Pancreas (tissue), 10 donors: ENCODE measurements around the gene TCAF2. TPM values are rescaled to one million over a fixed set of nuclear protein-coding genes. Genes with fewer than 3 reads are reported as not detected.
"Not testable (repeated sequence)": the region's sequence is repeated elsewhere in the genome, so short reads cannot be mapped to it uniquely, and the experiment has no call there.

Source experiments
- ATAC-seq, 4 donors: fragments of 200-7000 bp; cut with Tn5 transposase; one replicate each; pipeline versions ENCODE4 v1.8.0 to v1.9.1; 2020; ENCODE audit warnings: mild to moderate bottlenecking in 4 of 4, moderate library complexity in 4 of 4
- DNase-seq, 6 donors: peaks; one replicate each; pipeline ENCODE4 v3.0.0-alpha.2; 2020
- FAIRE-seq: peaks from 2 replicates; lab custom pipeline; 2012; peaks lifted over from hg19 to GRCh38; lab: Jason Lieb, UNC
- H3K27ac ChIP-seq, 4 donors: fragments of 200-600 bp; sonication (generic); 1 replicate in 3 of 4; 2 replicates in 1 of 4; pipeline versions ENCODE4 v1.5.0 to v1.8.0; 2020
- H3K27me3 ChIP-seq, 4 donors: fragments of 200-600 bp; one replicate each; pipeline ENCODE4 v1.8.0; 2021
- H3K36me3 ChIP-seq, 3 donors: fragments of 200-600 bp; sonication (generic) in 1 of 3; one replicate each; pipeline versions ENCODE4 v1.5.0 to v1.8.0; 2020 to 2021
- H3K4me1 ChIP-seq, 3 donors: fragments of 200-600 bp; one replicate each; pipeline ENCODE4 v1.8.0; 2021
- H3K4me3 ChIP-seq, 4 donors: fragments of 200-600 bp; sonication (generic) in 2 of 4; one replicate each; pipeline versions ENCODE4 v1.5.0 to v1.8.0; 2020 to 2021
- H3K9me3 ChIP-seq, 4 donors: fragments of 200-600 bp; one replicate each; pipeline ENCODE4 v1.8.0; 2021
- WGBS, 2 donors: extraction: QIAGEN DNeasy Blood & Tissue Kit; methylation state at CpG; one replicate each; pipeline ENCODE4 v1.1.7; 2013; 5-methylcytosine and 5-hydroxymethylcytosine counted together
- intact Hi-C, 3 donors: fragments of 100-400 bp; cut with DNase I; formaldehyde crosslinking; loops; one replicate each; pipeline versions ENCODE4 v1.11.1 to v1.14.2; 2022
- polyA plus RNA-seq, 2 donors: library from polyadenylated mRNA; stranded (reverse); fragments of 200-250 nt; gene quantifications; one replicate each; pipeline ENCODE4 v1.2.3, GENCODE V29; 2013
- total RNA-seq, 6 donors: library from RNA; stranded (reverse); fragmentation: NEBNext Ultra II Directional in 4 of 6; extraction: Animal tissue kit (Norgen Biotek cat#: 25700) in 4 of 6; gene quantifications; one replicate each; pipeline versions ENCODE4 v1.2.1 to v1.2.4, GENCODE V29; 2021 to 2023
- donor health status: healthy with polysubstance abuse.
- donor health status: DM: no; HTN: no; CAD: no; lungs with moderate emphysema.
- donor health status: DM: no; HTN: no; CAD: no.
- donor health status: control.
- donor health status: control.
- donor health status: Bipolar disorder and iron deficiency.
- donor health status: DM: yes; HTN: yes; CAD: no.
- donor health status: DM: no; HTN: no; CAD: no.
- donor health status: DM: no; HTN: no; CAD: no.
- donor health status: DM: yes; HTN: yes; CAD: no.

Gene TCAF2
- total and polyA plus RNA-seq, 8 donors: 0.67 to 6.3 (median 1.3) TPM

GRCh38 chr7:143649902-143650301 lies 29.1 kb downstream of the TCAF2 start:
- FAIRE-seq, H3K36me3 ChIP-seq, H3K9me3 ChIP-seq, H3K4me3 ChIP-seq, H3K27me3 ChIP-seq, intact Hi-C loops, H3K4me1 ChIP-seq, ATAC-seq, DNase-seq, H3K27ac ChIP-seq: not testable (repeated sequence)
- 75% methylated on average over 2 of the region's 3 CpGs; no CpG with 5 or more reads in 1 of the 2 donors for WGBS, 2 donors

- FAIRE-seq, H3K27ac ChIP-seq, H3K4me1 ChIP-seq, H3K9me3 ChIP-seq, ATAC-seq, H3K27me3 ChIP-seq, DNase-seq, intact Hi-C loops, H3K4me3 ChIP-seq, H3K36me3 ChIP-seq: not testable (repeated sequence)
- no CpG with 5 or more reads among the region's 8 CpGs for WGBS, 2 donors
These were observed 29.7 kb downstream of the TCAF2 start for GRCh38 chr7:143650447-143650846.

Other genes starting within 250 kb of the TCAF2 start
- 10 to 100 TPM; 29.1 to 73.8 (median 38.4) TPM for gene ZYX, start 239.6 kb upstream of the TCAF2 start, total RNA-seq
- 10 to 100 TPM; 57.6 to 63.1 TPM for gene ZYX, start 239.6 kb upstream of the TCAF2 start, polyA plus RNA-seq
- 1 to 10 TPM; 5.3 to 9.0 (median 7.3) TPM for gene EPHA1, start 212.1 kb upstream of the TCAF2 start, total RNA-seq
- gene EPHA1, start 212.1 kb upstream of the TCAF2 start, polyA plus RNA-seq: 10 to 100 TPM; 11.1 to 14.2 TPM
- not detected for gene TAS2R60, start 177.5 kb upstream of the TCAF2 start, total RNA-seq
- gene TAS2R60, start 177.5 kb upstream of the TCAF2 start, polyA plus RNA-seq: not detected
- gene TAS2R41, start 143.1 kb upstream of the TCAF2 start, total RNA-seq: under 1 TPM in 1 of 6 donors, not detected in 5; 0.16 TPM
- not detected for gene TAS2R41, start 143.1 kb upstream of the TCAF2 start, polyA plus RNA-seq
- gene CTAGE15, start 49.2 kb upstream of the TCAF2 start, total RNA-seq: under 1 TPM in 4 of 6 donors, not detected in 2; 0.23 to 0.87 (median 0.43) TPM
- gene CTAGE15, start 49.2 kb upstream of the TCAF2 start, polyA plus RNA-seq: not detected
- under 1 TPM in 4 of 6 donors, not detected in 2; 0.12 to 0.38 (median 0.22) TPM for gene CTAGE6, start 136.7 kb downstream of the TCAF2 start, total RNA-seq
- gene CTAGE6, start 136.7 kb downstream of the TCAF2 start, polyA plus RNA-seq: under 1 TPM; 0.16 to 0.34 TPM